ENCODE results near the gene STK33. TPM values are rescaled to one million over a fixed set of nuclear protein-coding genes. Genes with fewer than 3 reads are reported as not detected.

Gene STK33
- total and polyA plus RNA-seq, 2 donors (not counting 1 experiment from before 2014, with no cell fraction given): 1.7 to 3.3 TPM

GRCh38 chr11:8354622-8355415 lies 239.2 kb downstream of the STK33 start:
- H3K4me3 ChIP-seq (replicated peaks in 1 of 4; ENCODE audit: control extremely low read depth in 1 of 4, insufficient read depth in 1 of 4, low read depth in 3 of 4, low read length in 4 of 4): no peak overlapping the region
- H3K4me2 ChIP-seq (ENCODE audit: extremely low read depth, insufficient read depth, low read length): no peak overlapping the region

GRCh38 chr11:8352876-8353505 lies 241.0 kb downstream of the STK33 start:
- H3K4me2 ChIP-seq (ENCODE audit: extremely low read depth, insufficient read depth, low read length): no peak overlapping the region
- H3K27me3 ChIP-seq (ENCODE audit: control insufficient read depth, insufficient read depth, low read length): peaks cover 7% of the 10 kb centered on the region
- DNase-seq (ENCODE audit: low read depth in 2 of 2): no peak
- peaks cover 2% of the 10 kb centered on the region for H3K4me1 ChIP-seq (ENCODE audit: control insufficient read depth, extremely low read depth, insufficient read depth, low read length)
- H3K9ac ChIP-seq (ENCODE audit: insufficient read depth, low read length): no peak overlapping the region
- no peaks in the 10 kb centered on the region for H3K9me3 ChIP-seq (ENCODE audit: control insufficient read depth, insufficient read depth, low read depth, low read length)
- H2AFZ ChIP-seq (ENCODE audit: low read length): no peak overlapping the region
- H3K36me3 ChIP-seq (ENCODE audit: control insufficient read depth, insufficient read depth, low read length): no peaks in the 10 kb centered on the region
- H3K4me3 ChIP-seq (replicated peaks in 1 of 4; ENCODE audit: control extremely low read depth in 1 of 4, insufficient read depth in 1 of 4, low read depth in 3 of 4, low read length in 4 of 4): no peak overlapping the region
- no peak overlapping the region for H3K27ac ChIP-seq (ENCODE audit: insufficient read depth, low read length)
- no peaks in the 10 kb centered on the region for H3K79me2 ChIP-seq (ENCODE audit: control insufficient read depth, insufficient read depth, low read length)
- TF ChIP-seq CTCF (conservative IDR thresholded peaks at IDR 0.05 in 1 of 2, IDR thresholded peaks at IDR 0.05 in 1 of 2; ENCODE audit: low read depth in 1 of 2, low read length in 2 of 2) (no peak), EZH2 (IDR thresholded peaks at IDR 0.05; ENCODE audit: low read length, missing control alignments) (no peak)
- no peaks in the 10 kb centered on the region for H4K20me1 ChIP-seq (ENCODE audit: control insufficient read depth, extremely low read depth, insufficient read depth, low read length)

More at GRCh38 chr11:8354622-8355415, 239.2 kb downstream of the STK33 start:
- Histone ChIP-seq H2AFZ (ENCODE audit: low read length) (no peak overlapping the region), H4K20me1 (ENCODE audit: control insufficient read depth, extremely low read depth, insufficient read depth, low read length) (no peaks in the 10 kb centered on the region), H3K9me3 (ENCODE audit: control insufficient read depth, insufficient read depth, low read depth, low read length) (no peaks in the 10 kb centered on the region), H3K36me3 (ENCODE audit: control insufficient read depth, insufficient read depth, low read length) (no peaks in the 10 kb centered on the region), H3K27me3 (ENCODE audit: control insufficient read depth, insufficient read depth, low read length) (peaks cover 7% of the 10 kb centered on the region), H3K27ac (ENCODE audit: insufficient read depth, low read length) (no peak overlapping the region), H3K79me2 (ENCODE audit: control insufficient read depth, insufficient read depth, low read length) (no peaks in the 10 kb centered on the region), H3K4me1 (ENCODE audit: control insufficient read depth, extremely low read depth, insufficient read depth, low read length) (peaks cover 2% of the 10 kb centered on the region), H3K9ac (ENCODE audit: insufficient read depth, low read length) (no peak overlapping the region)
- TF ChIP-seq EZH2 (IDR thresholded peaks at IDR 0.05; ENCODE audit: low read length, missing control alignments) (no peak), CTCF (conservative IDR thresholded peaks at IDR 0.05 in 1 of 2, IDR thresholded peaks at IDR 0.05 in 1 of 2; ENCODE audit: low read depth in 1 of 2, low read length in 2 of 2) (no peak)
- DNase-seq (ENCODE audit: low read depth in 2 of 2): peak in 1 of 2 donors; percentile 13

GRCh38 chr11:8352103-8352875 lies 241.7 kb downstream of the STK33 start:
- Histone ChIP-seq H3K79me2 (ENCODE audit: control insufficient read depth, insufficient read depth, low read length) (no peaks in the 10 kb centered on the region), H3K27ac (ENCODE audit: insufficient read depth, low read length) (no peak overlapping the region), H3K9ac (ENCODE audit: insufficient read depth, low read length) (no peak overlapping the region), H3K4me1 (ENCODE audit: control insufficient read depth, extremely low read depth, insufficient read depth, low read length) (no peaks in the 10 kb centered on the region), H3K4me2 (ENCODE audit: extremely low read depth, insufficient read depth, low read length) (no peak overlapping the region), H3K9me3 (ENCODE audit: control insufficient read depth, insufficient read depth, low read depth, low read length) (no peaks in the 10 kb centered on the region), H3K36me3 (ENCODE audit: control insufficient read depth, insufficient read depth, low read length) (no peaks in the 10 kb centered on the region), H3K4me3 (replicated peaks in 1 of 4; ENCODE audit: control extremely low read depth in 1 of 4, insufficient read depth in 1 of 4, low read depth in 3 of 4, low read length in 4 of 4) (no peak overlapping the region), H4K20me1 (ENCODE audit: control insufficient read depth, extremely low read depth, insufficient read depth, low read length) (no peaks in the 10 kb centered on the region), H2AFZ (ENCODE audit: low read length) (no peak overlapping the region), H3K27me3 (ENCODE audit: control insufficient read depth, insufficient read depth, low read length) (peaks cover 7% of the 10 kb centered on the region)
- no peak for TF ChIP-seq CTCF (conservative IDR thresholded peaks at IDR 0.05 in 1 of 2, IDR thresholded peaks at IDR 0.05 in 1 of 2; ENCODE audit: low read depth in 1 of 2, low read length in 2 of 2)
- TF ChIP-seq EZH2 (IDR thresholded peaks at IDR 0.05; ENCODE audit: low read length, missing control alignments): no peak
- no peak for DNase-seq (ENCODE audit: low read depth in 2 of 2)
